ENCODE results near the gene BRME1.
A peak's percentile ranks its signal among the peaks of the same experiment; 100 is the strongest.

The BRME1 gene

DNA sequence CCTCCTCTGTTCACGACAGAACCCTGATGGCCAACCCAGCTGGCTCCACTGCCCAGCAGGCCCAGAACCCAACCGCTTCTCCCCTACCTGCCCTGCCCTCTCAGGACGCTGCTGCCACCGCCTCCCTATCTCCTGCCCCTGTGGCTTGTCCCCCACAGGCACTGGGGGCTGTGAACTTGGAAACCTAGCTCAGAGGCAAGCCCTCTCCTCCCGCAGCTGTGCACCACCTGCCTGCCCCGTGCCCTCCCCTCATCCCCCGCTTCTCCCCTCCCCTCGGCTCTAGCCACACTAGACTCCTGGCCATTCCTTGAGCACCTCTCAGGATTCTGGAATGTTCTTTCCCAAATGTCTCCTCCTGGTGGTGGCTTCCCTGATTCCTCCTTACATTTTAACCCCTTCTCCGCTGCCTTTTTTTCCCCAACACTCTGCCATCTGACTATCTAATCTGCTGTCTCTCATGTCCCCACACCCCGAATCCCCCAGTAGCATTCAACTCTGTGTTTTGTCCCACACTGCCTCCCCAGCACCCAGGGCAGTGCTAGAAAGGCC is 22.3 kb downstream of the BRME1 start:
- H3K27ac Mint-ChIP-seq = no peak overlapping the region
- no peak overlapping the region for H3K4me3 Mint-ChIP-seq
- DNase-seq = no peak
- TF ChIP-seq, protein P1, sequence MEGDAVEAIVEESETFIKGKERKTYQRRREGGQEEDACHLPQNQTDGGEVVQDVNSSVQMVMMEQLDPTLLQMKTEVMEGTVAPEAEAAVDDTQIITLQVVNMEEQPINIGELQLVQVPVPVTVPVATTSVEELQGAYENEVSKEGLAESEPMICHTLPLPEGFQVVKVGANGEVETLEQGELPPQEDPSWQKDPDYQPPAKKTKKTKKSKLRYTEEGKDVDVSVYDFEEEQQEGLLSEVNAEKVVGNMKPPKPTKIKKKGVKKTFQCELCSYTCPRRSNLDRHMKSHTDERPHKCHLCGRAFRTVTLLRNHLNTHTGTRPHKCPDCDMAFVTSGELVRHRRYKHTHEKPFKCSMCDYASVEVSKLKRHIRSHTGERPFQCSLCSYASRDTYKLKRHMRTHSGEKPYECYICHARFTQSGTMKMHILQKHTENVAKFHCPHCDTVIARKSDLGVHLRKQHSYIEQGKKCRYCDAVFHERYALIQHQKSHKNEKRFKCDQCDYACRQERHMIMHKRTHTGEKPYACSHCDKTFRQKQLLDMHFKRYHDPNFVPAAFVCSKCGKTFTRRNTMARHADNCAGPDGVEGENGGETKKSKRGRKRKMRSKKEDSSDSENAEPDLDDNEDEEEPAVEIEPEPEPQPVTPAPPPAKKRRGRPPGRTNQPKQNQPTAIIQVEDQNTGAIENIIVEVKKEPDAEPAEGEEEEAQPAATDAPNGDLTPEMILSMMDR (IDR thresholded peaks at IDR 0.05) = no peak
- peaks cover 8% of the 10 kb centered on the region for H3K27me3 Mint-ChIP-seq (ENCODE audit: low read depth, poor library complexity)
- no peaks in the 10 kb centered on the region for H3K9me3 Mint-ChIP-seq
- peaks cover 34% of the 10 kb centered on the region for H3K4me1 Mint-ChIP-seq
- no peaks in the 10 kb centered on the region for H3K36me3 Mint-ChIP-seq (ENCODE audit: low read depth)

DNA sequence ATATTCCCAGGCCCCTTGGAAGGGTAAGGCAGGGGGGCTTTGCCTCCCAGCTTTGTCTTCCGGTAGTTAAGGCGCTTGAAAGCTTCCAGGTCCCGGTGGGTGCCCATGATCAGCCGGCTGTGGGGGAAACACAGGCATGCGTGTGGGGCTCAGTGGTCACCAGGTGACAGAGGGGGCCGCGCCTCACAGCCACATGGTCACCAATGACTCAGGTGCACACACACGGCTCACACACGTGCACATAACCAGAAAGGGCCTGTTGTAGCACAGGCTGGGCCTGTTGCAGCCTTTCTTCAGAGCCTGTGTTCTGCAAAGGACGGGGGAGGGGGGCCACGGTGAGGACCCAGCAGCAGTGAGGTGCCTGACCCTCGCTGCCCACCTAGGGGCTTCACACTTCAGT is 23.1 kb downstream of the BRME1 start:
- Mint-ChIP-seq H3K4me1 (peaks cover 34% of the 10 kb centered on the region), H3K27ac (no peak overlapping the region), H3K4me3 (no peak overlapping the region), H3K36me3 (ENCODE audit: low read depth) (no peaks in the 10 kb centered on the region), H3K9me3 (no peaks in the 10 kb centered on the region), H3K27me3 (ENCODE audit: low read depth, poor library complexity) (peaks cover 8% of the 10 kb centered on the region)
- TF ChIP-seq, protein P1 (IDR thresholded peaks at IDR 0.05) = no peak
- DNase-seq = no peak

DNA sequence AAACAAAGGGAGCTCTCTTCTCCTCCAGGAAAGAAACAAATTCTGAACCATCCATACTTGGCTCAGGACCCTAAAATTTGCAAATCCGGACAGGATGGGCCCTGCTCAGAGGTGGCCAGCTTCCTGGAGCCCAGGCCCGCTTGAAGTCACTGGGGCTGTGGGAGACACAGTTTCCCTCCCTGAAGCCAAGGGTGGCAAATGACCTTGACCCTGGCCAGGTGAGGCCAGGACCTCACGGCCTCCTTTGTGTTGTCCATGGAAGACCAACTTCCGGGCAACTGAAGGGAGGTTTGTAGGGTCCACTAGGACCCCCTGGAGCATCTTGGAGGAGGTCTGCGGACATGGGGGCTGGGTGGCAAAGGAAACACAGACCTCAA is 23.5 kb downstream of the BRME1 start:
- Mint-ChIP-seq H3K27ac (no peak overlapping the region), H3K4me3 (no peak overlapping the region), H3K36me3 (ENCODE audit: low read depth) (no peaks in the 10 kb centered on the region), H3K9me3 (no peaks in the 10 kb centered on the region), H3K27me3 (ENCODE audit: low read depth, poor library complexity) (peaks cover 8% of the 10 kb centered on the region), H3K4me1 (peaks cover 34% of the 10 kb centered on the region)
- TF ChIP-seq, protein P1 (IDR thresholded peaks at IDR 0.05) = no peak
- no peak for DNase-seq

DNA sequence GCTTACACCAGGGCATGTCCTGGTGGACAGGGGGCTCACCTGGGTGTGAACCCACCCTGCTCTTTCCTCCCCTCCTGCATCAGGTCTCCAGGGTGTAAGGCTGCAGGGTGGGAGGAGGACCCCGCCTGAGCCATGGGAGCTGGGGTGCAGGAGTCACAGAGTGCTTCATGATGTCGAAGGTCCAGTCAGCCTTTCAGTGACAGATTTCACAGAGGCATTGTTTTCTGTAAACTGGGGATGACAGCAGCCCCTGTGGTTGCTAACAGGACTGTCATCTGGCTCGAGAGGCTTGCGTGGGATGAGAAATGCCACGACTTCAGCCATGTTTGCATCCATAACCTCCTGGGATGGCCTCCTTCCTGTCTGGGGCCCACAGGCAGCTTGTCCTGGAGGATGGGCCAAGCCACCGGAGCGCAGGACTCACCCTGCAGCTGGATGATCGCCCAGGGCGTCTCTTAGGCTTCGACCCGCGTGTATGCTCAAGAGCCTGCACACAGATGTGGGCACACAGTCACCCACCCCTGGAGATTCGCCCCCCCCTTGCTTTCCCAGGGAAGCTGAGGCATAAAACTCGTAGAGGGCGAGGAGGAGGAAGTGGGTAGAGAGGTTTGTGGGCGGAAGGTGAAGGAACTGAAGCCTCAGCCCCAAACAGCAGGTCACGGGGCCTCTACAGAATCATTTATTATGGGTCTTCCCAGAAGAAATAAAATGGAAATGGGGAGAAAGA is 24.1 kb downstream of the BRME1 start:
- Mint-ChIP-seq H3K4me3 (no peak overlapping the region), H3K9me3 (no peaks in the 10 kb centered on the region), H3K27me3 (ENCODE audit: low read depth, poor library complexity) (peaks cover 8% of the 10 kb centered on the region), H3K4me1 (peaks cover 34% of the 10 kb centered on the region), H3K36me3 (ENCODE audit: low read depth) (no peaks in the 10 kb centered on the region), H3K27ac (no peak overlapping the region)
- TF ChIP-seq, protein P1 (IDR thresholded peaks at IDR 0.05) = no peak
- DNase-seq = no peak

DNA sequence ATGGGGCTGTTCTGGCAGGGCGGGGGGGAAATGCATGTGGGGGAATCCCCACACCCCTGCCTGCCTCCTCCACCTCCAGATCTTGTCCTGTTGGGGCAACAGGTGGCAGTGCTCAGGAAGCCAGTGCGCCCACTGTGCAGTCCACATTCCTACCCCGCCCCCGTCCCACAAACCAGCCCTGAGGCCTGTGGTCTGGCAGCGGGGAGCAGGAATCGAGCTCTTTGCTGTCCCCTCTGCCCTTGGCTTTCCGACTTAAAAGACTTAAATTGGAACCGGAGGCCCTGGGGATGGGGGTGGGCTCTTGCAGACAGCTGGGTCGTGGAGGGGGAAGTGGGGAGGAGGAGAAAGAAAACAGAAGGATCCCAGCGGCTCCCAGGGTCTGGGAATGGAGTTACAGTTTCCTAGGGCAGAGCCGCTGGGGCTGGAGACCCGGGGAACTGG is 24.6 kb downstream of the BRME1 start:
- H3K36me3 Mint-ChIP-seq (ENCODE audit: low read depth) = no peaks in the 10 kb centered on the region
- H3K27me3 Mint-ChIP-seq (ENCODE audit: low read depth, poor library complexity) = peaks cover 8% of the 10 kb centered on the region
- H3K27ac Mint-ChIP-seq = peak overlapping the region; percentile 51
- H3K9me3 Mint-ChIP-seq = no peaks in the 10 kb centered on the region
- DNase-seq = peak; percentile 45
- TF ChIP-seq, protein P1 (IDR thresholded peaks at IDR 0.05) = no peak
- no peak overlapping the region for H3K4me3 Mint-ChIP-seq
- peaks cover 34% of the 10 kb centered on the region for H3K4me1 Mint-ChIP-seq
